Ishikawa (cell line): Measurements from ENCODE around the gene EPS8L3.

Experiments
- EP300 ChIP-seq: IDR thresholded peaks from 2 replicates; pipeline ENCODE4 v1.6.1; 2012; ENCODE audit warnings: borderline replicate concordance
- FOXM1 ChIP-seq: IDR thresholded peaks from 2 replicates; pipeline ENCODE4 v1.6.1; 2012; ENCODE audit warnings: low read depth, borderline replicate concordance
- NFIC ChIP-seq: IDR thresholded peaks from 2 replicates; pipeline ENCODE4 v1.6.1; 2012
- REST ChIP-seq: IDR thresholded peaks from 2 replicates; pipeline ENCODE4 v1.6.1; 2012; ENCODE audit warnings: low read depth, mild to moderate bottlenecking
- TEAD4 ChIP-seq: IDR thresholded peaks from 2 replicates; pipeline ENCODE4 v1.6.1; 2012

- no peak for TF ChIP-seq EP300
- no peak for TF ChIP-seq REST
- no peak for TF ChIP-seq NFIC
- no peak for TF ChIP-seq FOXM1
- TF ChIP-seq TEAD4 = no peak
Measured at GRCh38 chr1:109799445-109799844, 35.7 kb upstream of the EPS8L3 start.
